Measurements from ENCODE around the gene REEP1. TPM values are rescaled to one million over a fixed set of nuclear protein-coding genes. Genes with fewer than 3 reads are reported as not detected.

The REEP1 gene
- total and polyA plus RNA-seq, 2 donors (not counting 1 experiment from before 2014, with no cell fraction given), result not detected

DNA sequence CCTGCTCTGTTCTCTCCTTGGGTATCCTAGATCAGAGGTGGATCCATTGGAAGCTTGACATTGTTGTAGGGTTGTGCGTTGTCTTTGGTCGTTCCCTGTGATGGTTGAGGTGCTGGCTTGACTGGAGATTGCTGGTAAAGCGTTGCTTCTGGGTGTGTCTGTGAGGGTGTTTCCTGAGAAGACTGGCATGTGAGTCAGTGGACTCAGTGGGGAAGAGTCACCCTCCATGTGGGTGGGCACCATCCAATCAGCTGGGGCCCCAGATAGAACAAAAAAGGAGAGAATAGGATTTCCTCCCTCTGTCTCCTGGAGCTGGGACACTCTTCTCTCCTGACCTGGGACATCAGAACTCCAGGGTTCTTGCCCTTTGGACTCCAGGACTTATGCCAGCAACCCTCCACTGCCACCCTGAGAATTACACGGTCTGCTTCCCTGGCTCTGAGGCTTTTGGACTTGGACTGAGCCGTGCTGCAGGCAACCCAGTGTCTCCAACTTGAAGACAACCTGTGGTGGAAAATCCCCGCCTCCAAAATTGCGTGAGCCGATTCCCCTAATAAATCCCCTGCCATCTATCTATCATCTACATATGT lies 14.8 kb upstream of the REEP1 start:
- CTCF ChIA-PET, result no interaction called here

DNA sequence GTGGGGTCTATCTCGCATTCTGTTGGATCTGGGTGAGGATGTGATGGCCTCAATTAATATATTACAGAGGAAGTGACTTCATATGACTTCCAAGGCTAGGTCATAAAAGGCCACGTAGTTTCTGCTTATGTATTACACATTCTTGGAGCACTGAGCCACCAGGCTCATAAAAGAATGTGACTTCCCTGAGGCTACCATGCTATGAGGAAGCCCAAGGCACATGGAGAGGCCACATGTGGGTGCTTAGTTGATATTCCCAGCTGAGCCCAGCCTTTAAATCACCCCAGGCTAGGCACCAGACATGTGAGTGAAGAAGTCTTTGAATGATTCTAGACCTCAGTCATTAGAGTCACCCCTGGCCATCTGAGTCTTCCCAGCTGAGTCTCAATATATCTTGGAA lies 13.3 kb upstream of the REEP1 start:
- CTCF ChIA-PET, result no interaction called here

More for the DNA sequence above, 14.8 kb upstream of the REEP1 start:
- Mint-ChIP-seq H3K4me3 (no peak overlapping the region), H3K4me1 (no peaks in the 10 kb centered on the region), H3K27ac (no peak overlapping the region), H3K27me3 (peaks cover 24% of the 10 kb centered on the region), H3K9me3 (ENCODE audit: insufficient read depth) (no peaks in the 10 kb centered on the region)
- POLR2A ChIA-PET, result no interaction called here
- no peaks in the 10 kb centered on the region for H4K20me1 ChIP-seq (ENCODE audit: control insufficient read depth, insufficient read depth, low read length, poor library complexity, severe bottlenecking)
- no peak overlapping the region for H3K4me2 ChIP-seq (replicated peaks; ENCODE audit: low read depth, low read length, poor library complexity, severe bottlenecking)
- H3K27ac ChIP-seq (ENCODE audit: low read length in 2 of 2), result no peak overlapping the region
- 83% methylated on average over 4 of the region's 8 CpGs for WGBS (ENCODE audit: insufficient coverage)
- intact Hi-C loops (cut with micrococcal nuclease), result no loop called here
- no peak overlapping the region for H2AFZ ChIP-seq (ENCODE audit: insufficient read depth, low read depth, low read length, poor library complexity, severe bottlenecking)
- no peak overlapping the region for H3K9ac ChIP-seq (ENCODE audit: low read length)
- TF ChIP-seq, protein P1, sequence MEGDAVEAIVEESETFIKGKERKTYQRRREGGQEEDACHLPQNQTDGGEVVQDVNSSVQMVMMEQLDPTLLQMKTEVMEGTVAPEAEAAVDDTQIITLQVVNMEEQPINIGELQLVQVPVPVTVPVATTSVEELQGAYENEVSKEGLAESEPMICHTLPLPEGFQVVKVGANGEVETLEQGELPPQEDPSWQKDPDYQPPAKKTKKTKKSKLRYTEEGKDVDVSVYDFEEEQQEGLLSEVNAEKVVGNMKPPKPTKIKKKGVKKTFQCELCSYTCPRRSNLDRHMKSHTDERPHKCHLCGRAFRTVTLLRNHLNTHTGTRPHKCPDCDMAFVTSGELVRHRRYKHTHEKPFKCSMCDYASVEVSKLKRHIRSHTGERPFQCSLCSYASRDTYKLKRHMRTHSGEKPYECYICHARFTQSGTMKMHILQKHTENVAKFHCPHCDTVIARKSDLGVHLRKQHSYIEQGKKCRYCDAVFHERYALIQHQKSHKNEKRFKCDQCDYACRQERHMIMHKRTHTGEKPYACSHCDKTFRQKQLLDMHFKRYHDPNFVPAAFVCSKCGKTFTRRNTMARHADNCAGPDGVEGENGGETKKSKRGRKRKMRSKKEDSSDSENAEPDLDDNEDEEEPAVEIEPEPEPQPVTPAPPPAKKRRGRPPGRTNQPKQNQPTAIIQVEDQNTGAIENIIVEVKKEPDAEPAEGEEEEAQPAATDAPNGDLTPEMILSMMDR (IDR thresholded peaks at IDR 0.05), result no peak
- no peak for TF ChIP-seq EZH2 (IDR thresholded peaks at IDR 0.05; ENCODE audit: borderline replicate concordance, insufficient read depth, low read depth, low read length, poor library complexity, severe bottlenecking)
- H3K36me3 ChIP-seq (replicated peaks in 1 of 2; ENCODE audit: control extremely low read depth in 1 of 2, control insufficient read depth in 1 of 2, extremely low read depth in 1 of 2, insufficient read depth in 2 of 2, low read length in 1 of 2), result no peaks in the 10 kb centered on the region
- ATAC-seq (ENCODE audit: low read depth) (no peak), DNase-seq (no peak)
- no peaks in the 10 kb centered on the region for H3K79me2 ChIP-seq (ENCODE audit: control insufficient read depth, insufficient read depth, low read length)
- H3K4me1 ChIP-seq (ENCODE audit: control insufficient read depth in 2 of 2, insufficient read depth in 2 of 2, low read length in 2 of 2), result no peaks in the 10 kb centered on the region
- no peak overlapping the region for H3K4me3 ChIP-seq (ENCODE audit: control extremely low read depth in 1 of 5, extremely low read depth in 1 of 5, insufficient read depth in 1 of 5, low read depth in 2 of 5, low read length in 4 of 5)
- H3K27me3 ChIP-seq (replicated peaks in 1 of 4; ENCODE audit: control extremely low read depth in 1 of 4, control insufficient read depth in 3 of 4, insufficient read depth in 4 of 4, low read length in 3 of 4), result peaks cover 0 to 10% (median 0%) of the 10 kb centered on the region in 4 experiments
- H3K9me3 ChIP-seq (ENCODE audit: control extremely low read depth in 1 of 3, control insufficient read depth in 2 of 3, insufficient read depth in 1 of 3, low read length in 2 of 3), result peaks cover 0 to 8% (median 0%) of the 10 kb centered on the region in 3 donors

More for the DNA sequence above, 13.3 kb upstream of the REEP1 start:
- no peak overlapping the region for H3K27ac ChIP-seq (ENCODE audit: low read length in 2 of 2)
- no peak overlapping the region for H3K4me2 ChIP-seq (replicated peaks; ENCODE audit: low read depth, low read length, poor library complexity, severe bottlenecking)
- no CpG with 5 or more reads among the region's 2 CpGs for WGBS (ENCODE audit: insufficient coverage)
- H3K36me3 ChIP-seq (replicated peaks in 1 of 2; ENCODE audit: control extremely low read depth in 1 of 2, control insufficient read depth in 1 of 2, extremely low read depth in 1 of 2, insufficient read depth in 2 of 2, low read length in 1 of 2), result no peaks in the 10 kb centered on the region
- intact Hi-C loops (cut with micrococcal nuclease), result no loop called here
- H3K79me2 ChIP-seq (ENCODE audit: control insufficient read depth, insufficient read depth, low read length), result no peaks in the 10 kb centered on the region
- no peak overlapping the region for H3K4me3 ChIP-seq (ENCODE audit: control extremely low read depth in 1 of 5, extremely low read depth in 1 of 5, insufficient read depth in 1 of 5, low read depth in 2 of 5, low read length in 4 of 5)
- no peaks in the 10 kb centered on the region for H3K4me1 ChIP-seq (ENCODE audit: control insufficient read depth in 2 of 2, insufficient read depth in 2 of 2, low read length in 2 of 2)
- H3K27me3 Mint-ChIP-seq, result peaks cover 33% of the 10 kb centered on the region
- no peak overlapping the region for H3K4me3 Mint-ChIP-seq
- no peak overlapping the region for H2AFZ ChIP-seq (ENCODE audit: insufficient read depth, low read depth, low read length, poor library complexity, severe bottlenecking)
- H3K27ac Mint-ChIP-seq, result no peak overlapping the region
- H4K20me1 ChIP-seq (ENCODE audit: control insufficient read depth, insufficient read depth, low read length, poor library complexity, severe bottlenecking), result no peaks in the 10 kb centered on the region
- no peak overlapping the region for H3K9ac ChIP-seq (ENCODE audit: low read length)
- no peak for DNase-seq
- peaks cover 0 to 10% (median 0%) of the 10 kb centered on the region in 4 experiments for H3K27me3 ChIP-seq (replicated peaks in 1 of 4; ENCODE audit: control extremely low read depth in 1 of 4, control insufficient read depth in 3 of 4, insufficient read depth in 4 of 4, low read length in 3 of 4)
- H3K9me3 Mint-ChIP-seq (ENCODE audit: insufficient read depth), result no peaks in the 10 kb centered on the region
- H3K4me1 Mint-ChIP-seq, result no peaks in the 10 kb centered on the region
- TF ChIP-seq EZH2 (IDR thresholded peaks at IDR 0.05; ENCODE audit: borderline replicate concordance, insufficient read depth, low read depth, low read length, poor library complexity, severe bottlenecking), result no peak
- no peak for ATAC-seq (ENCODE audit: low read depth)
- H3K9me3 ChIP-seq (ENCODE audit: control extremely low read depth in 1 of 3, control insufficient read depth in 2 of 3, insufficient read depth in 1 of 3, low read length in 2 of 3), result peaks cover 0 to 8% (median 0%) of the 10 kb centered on the region in 3 donors
- POLR2A ChIA-PET, result no interaction called here

Measured in B cell (primary cell).